Keratinocyte (primary cell): Measurements from ENCODE around the gene ANKRD55. TPM values are rescaled to one million over a fixed set of nuclear protein-coding genes. Genes with fewer than 3 reads are reported as not detected.

Experiments
- DNase-seq: peaks from one replicate; pipeline ENCODE4 v3.0.0-alpha.2; 2011; ENCODE audit warnings: low read depth, missing footprints, low spot score
- FAIRE-seq: peaks from 2 replicates; lab custom pipeline; 2011; peaks lifted over from hg19 to GRCh38; lab: Jason Lieb, UNC
- H2AFZ ChIP-seq: 2 replicates; pipeline ENCODE4 v1.6.0; 2012; ENCODE audit warnings: low read length, control low read depth, inconsistent platforms; ENCODE audit not compliant: control insufficient read depth
- H3K27ac ChIP-seq: 2 replicates; pipeline ENCODE4 v1.5.1; 2011; ENCODE audit warnings: low read length; ENCODE audit not compliant: control insufficient read depth, insufficient read depth
- H3K27me3 ChIP-seq: 3 replicates; pipeline ENCODE4 v1.6.0; 2011; ENCODE audit warnings: low read length; ENCODE audit not compliant: control insufficient read depth, insufficient read depth; ENCODE audit errors: extremely low read depth
- H3K36me3 ChIP-seq, 2 experiments: 2 replicates in 1 of 2; 3 replicates in 1 of 2; pipeline ENCODE4 v1.5.1; 2011; ENCODE audit warnings: low read length in 2 of 2, mild to moderate bottlenecking in 1 of 2; ENCODE audit not compliant: control insufficient read depth in 2 of 2, insufficient read depth in 2 of 2; ENCODE audit errors: extremely low read depth in 1 of 2
- H3K4me1 ChIP-seq: 3 replicates; pipeline ENCODE4 v1.5.1; 2011; ENCODE audit warnings: low read length; ENCODE audit not compliant: control insufficient read depth, insufficient read depth; ENCODE audit errors: extremely low read depth
- H3K4me2 ChIP-seq: 3 replicates; pipeline ENCODE4 v1.6.0; 2011; ENCODE audit warnings: low read depth, low read length; ENCODE audit not compliant: control insufficient read depth, insufficient read depth; ENCODE audit errors: extremely low read depth
- H3K4me3 ChIP-seq, 3 experiments: fragments of 200-600 bp in 1 of 3; sonication (generic) in 1 of 3; 2 replicates in 2 of 3; 3 replicates in 1 of 3; pipeline ENCODE4 v1.5.1; 2011 to 2016; ENCODE audit warnings: low read length in 3 of 3, mild to moderate bottlenecking in 3 of 3, control low read depth in 2 of 3, inconsistent platforms in 1 of 3, low read depth in 1 of 3, mixed read lengths in 1 of 3, mixed run types in 1 of 3, moderate library complexity in 1 of 3; ENCODE audit not compliant: control insufficient read depth in 2 of 3, insufficient read depth in 2 of 3; ENCODE audit errors: extremely low read depth in 1 of 3
- H3K79me2 ChIP-seq: 2 replicates; pipeline ENCODE4 v1.6.0; 2012; ENCODE audit warnings: low read length; ENCODE audit not compliant: control insufficient read depth, insufficient read depth
- H3K9ac ChIP-seq: 3 replicates; pipeline ENCODE4 v1.6.0; 2011; ENCODE audit warnings: low read length; ENCODE audit not compliant: control insufficient read depth, insufficient read depth; ENCODE audit errors: extremely low read depth
- H3K9me1 ChIP-seq: 3 replicates; pipeline ENCODE4 v1.6.0; 2011; ENCODE audit warnings: low read length; ENCODE audit not compliant: control insufficient read depth, insufficient read depth; ENCODE audit errors: extremely low read depth
- H3K9me3 ChIP-seq: 2 replicates; pipeline ENCODE4 v1.5.1; 2012; ENCODE audit warnings: low read depth, low read length; ENCODE audit not compliant: control insufficient read depth
- H4K20me1 ChIP-seq: 3 replicates; pipeline ENCODE4 v1.6.0; 2011; ENCODE audit warnings: low read length; ENCODE audit not compliant: control insufficient read depth, insufficient read depth; ENCODE audit errors: extremely low read depth
- EZH2 ChIP-seq: IDR thresholded peaks from one replicate; pipeline ENCODE4 v1.6.1; 2012; ENCODE audit warnings: inconsistent platforms, mild to moderate bottlenecking, low read length, moderate library complexity
- dilution Hi-C: fragments of 300-500 bp; cut with MboI; formaldehyde crosslinking; loops from one replicate; pipeline ENCODE4 v1.7.0; 2020; ENCODE audit warnings: low sequenced_read_pairs; ENCODE audit not compliant: extremely low pct_ligation_motif_present
- polyA plus RNA-seq, 5 experiments: library from polyadenylated mRNA; depleted of rRNA in 3 of 5; stranded (reverse) in 3 of 5; stranded (forward) in 1 of 5; unstranded in 1 of 5; fragments of >200 nt; gene quantifications; 1 replicate in 1 of 5; 2 replicates in 3 of 5; 3 replicates in 1 of 5; pipeline versions ENCODE4 v1.2.1 to v1.2.3, GENCODE V29; 2011 to 2012; ENCODE audit warnings: missing spikeins in 2 of 5, low read depth in 1 of 5, low replicate concordance in 1 of 5
- TF ChIP-seq, protein P1 (sequence below), 3 experiments: IDR thresholded peaks in 1 of 3; conservative IDR thresholded peaks in 1 of 3; optimal IDR thresholded peaks in 1 of 3; 2 replicates in 2 of 3; 3 replicates in 1 of 3; pipeline versions ENCODE3 to v1.5.1; 2011; ENCODE audit warnings: low read length in 3 of 3, mild to moderate bottlenecking in 3 of 3, moderate library complexity in 2 of 3, control low read depth in 1 of 3, inconsistent platforms in 1 of 3; ENCODE audit not compliant: insufficient read depth in 2 of 3; ENCODE audit errors: extremely low read depth in 1 of 3

ANKRD55 gene
- polyA plus RNA-seq, 1 donor (not counting 4 experiments of a cell fraction or from before 2014, with no cell fraction given): not detected

GRCh38 chr5:56091664-56092063 is 141.5 kb downstream of the ANKRD55 start:
- no peaks in the 10 kb centered on the region for H3K9me3 ChIP-seq
- no peak for DNase-seq
- H3K79me2 ChIP-seq: no peaks in the 10 kb centered on the region
- no peaks in the 10 kb centered on the region for H3K36me3 ChIP-seq
- no peak overlapping the region for H3K27ac ChIP-seq
- no peak for FAIRE-seq
- H3K9ac ChIP-seq: no peak overlapping the region
- H3K4me2 ChIP-seq: no peak overlapping the region
- H3K27me3 ChIP-seq: no peaks in the 10 kb centered on the region
- H3K4me3 ChIP-seq: no peak overlapping the region
- H3K4me1 ChIP-seq: peaks cover 9% of the 10 kb centered on the region
- H2AFZ ChIP-seq: no peak overlapping the region
- dilution Hi-C loops: no loop called here
- TF ChIP-seq EZH2: no peak
- TF ChIP-seq, protein P1, sequence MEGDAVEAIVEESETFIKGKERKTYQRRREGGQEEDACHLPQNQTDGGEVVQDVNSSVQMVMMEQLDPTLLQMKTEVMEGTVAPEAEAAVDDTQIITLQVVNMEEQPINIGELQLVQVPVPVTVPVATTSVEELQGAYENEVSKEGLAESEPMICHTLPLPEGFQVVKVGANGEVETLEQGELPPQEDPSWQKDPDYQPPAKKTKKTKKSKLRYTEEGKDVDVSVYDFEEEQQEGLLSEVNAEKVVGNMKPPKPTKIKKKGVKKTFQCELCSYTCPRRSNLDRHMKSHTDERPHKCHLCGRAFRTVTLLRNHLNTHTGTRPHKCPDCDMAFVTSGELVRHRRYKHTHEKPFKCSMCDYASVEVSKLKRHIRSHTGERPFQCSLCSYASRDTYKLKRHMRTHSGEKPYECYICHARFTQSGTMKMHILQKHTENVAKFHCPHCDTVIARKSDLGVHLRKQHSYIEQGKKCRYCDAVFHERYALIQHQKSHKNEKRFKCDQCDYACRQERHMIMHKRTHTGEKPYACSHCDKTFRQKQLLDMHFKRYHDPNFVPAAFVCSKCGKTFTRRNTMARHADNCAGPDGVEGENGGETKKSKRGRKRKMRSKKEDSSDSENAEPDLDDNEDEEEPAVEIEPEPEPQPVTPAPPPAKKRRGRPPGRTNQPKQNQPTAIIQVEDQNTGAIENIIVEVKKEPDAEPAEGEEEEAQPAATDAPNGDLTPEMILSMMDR (optimal IDR thresholded peaks at IDR 0.05 in 1 of 3, IDR thresholded peaks at IDR 0.05 in 1 of 3, conservative IDR thresholded peaks at IDR 0.05 in 1 of 3; ENCODE audit: extremely low read depth in 1 of 3, insufficient read depth in 2 of 3, low read length in 3 of 3): no peak
- H3K9me1 ChIP-seq: no peaks in the 10 kb centered on the region
- no peaks in the 10 kb centered on the region for H4K20me1 ChIP-seq

DNA sequence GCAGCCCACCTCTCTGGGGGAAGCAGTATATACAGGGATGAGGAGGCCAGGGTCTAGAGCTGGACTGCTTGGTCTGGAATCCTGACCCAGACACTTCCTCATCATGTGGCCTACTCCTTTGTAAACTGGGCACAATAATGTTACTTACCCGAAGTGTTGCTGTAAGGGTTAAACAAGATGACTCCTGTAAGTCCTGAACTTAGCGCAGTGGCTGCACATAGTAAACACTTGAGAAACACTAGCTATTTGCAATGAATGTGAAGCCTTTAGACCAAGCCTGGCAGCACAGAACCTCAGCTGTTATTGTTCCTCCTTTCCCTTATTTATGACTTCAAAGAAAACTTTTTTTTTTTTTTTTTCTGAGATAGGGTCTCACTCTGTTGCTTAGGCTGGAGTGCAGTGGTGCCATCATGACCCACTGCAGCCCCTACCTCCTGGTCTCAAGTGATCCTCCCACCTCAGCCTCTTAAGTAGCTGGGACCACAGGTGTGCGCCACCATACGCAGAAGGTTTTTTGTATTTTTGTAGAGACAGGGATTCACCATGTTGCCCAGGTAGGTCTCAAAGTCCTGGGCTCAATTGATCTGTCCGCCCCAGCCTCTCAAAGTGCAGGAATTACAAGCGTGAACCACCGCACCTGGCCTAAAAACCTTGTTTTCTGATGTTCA is 142.2 kb downstream of the ANKRD55 start:
- Histone ChIP-seq H3K36me3 (no peaks in the 10 kb centered on the region), H3K9me3 (no peaks in the 10 kb centered on the region), H3K9ac (no peak overlapping the region), H4K20me1 (no peaks in the 10 kb centered on the region), H3K79me2 (no peaks in the 10 kb centered on the region), H3K4me1 (peaks cover 9% of the 10 kb centered on the region), H3K4me2 (no peak overlapping the region), H2AFZ (no peak overlapping the region), H3K27ac (no peak overlapping the region), H3K9me1 (no peaks in the 10 kb centered on the region), H3K4me3 (no peak overlapping the region), H3K27me3 (no peaks in the 10 kb centered on the region)
- dilution Hi-C loops: no loop called here
- TF ChIP-seq, protein P1 (optimal IDR thresholded peaks at IDR 0.05 in 1 of 3, IDR thresholded peaks at IDR 0.05 in 1 of 3, conservative IDR thresholded peaks at IDR 0.05 in 1 of 3; ENCODE audit: extremely low read depth in 1 of 3, insufficient read depth in 2 of 3, low read length in 3 of 3): no peak
- no peak for TF ChIP-seq EZH2
- no peak for FAIRE-seq
- no peak for DNase-seq
